ENCODE measurements around the gene VIPR1.

The VIPR1 gene

DNA sequence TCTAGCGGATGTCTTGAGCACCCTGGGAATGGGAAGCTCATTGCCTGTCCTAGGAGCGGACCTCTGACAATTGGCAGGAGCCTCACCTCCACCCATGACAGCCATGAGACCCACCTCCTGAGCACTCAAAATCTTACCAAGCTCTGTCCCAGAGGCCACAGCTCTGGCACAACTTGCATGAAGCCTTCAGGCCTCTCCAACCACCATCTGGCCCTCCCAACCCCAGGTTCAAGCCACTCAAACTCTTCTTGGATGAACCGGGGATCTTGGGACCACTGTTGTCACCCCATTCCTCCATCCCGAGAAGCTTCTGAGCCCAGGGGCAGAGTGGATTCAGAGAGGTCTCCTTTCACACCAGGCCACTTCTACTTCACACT is 1.5 kb downstream of the VIPR1 start:
- in situ Hi-C loops (cut with MboI; ENCODE audit: low pct_unique_long_range_greater_than_20kb, low sequenced_read_pairs, unreplicated experiment), result no loop called here
- DNase-seq (ENCODE audit: low spot score), result no peak

DNA sequence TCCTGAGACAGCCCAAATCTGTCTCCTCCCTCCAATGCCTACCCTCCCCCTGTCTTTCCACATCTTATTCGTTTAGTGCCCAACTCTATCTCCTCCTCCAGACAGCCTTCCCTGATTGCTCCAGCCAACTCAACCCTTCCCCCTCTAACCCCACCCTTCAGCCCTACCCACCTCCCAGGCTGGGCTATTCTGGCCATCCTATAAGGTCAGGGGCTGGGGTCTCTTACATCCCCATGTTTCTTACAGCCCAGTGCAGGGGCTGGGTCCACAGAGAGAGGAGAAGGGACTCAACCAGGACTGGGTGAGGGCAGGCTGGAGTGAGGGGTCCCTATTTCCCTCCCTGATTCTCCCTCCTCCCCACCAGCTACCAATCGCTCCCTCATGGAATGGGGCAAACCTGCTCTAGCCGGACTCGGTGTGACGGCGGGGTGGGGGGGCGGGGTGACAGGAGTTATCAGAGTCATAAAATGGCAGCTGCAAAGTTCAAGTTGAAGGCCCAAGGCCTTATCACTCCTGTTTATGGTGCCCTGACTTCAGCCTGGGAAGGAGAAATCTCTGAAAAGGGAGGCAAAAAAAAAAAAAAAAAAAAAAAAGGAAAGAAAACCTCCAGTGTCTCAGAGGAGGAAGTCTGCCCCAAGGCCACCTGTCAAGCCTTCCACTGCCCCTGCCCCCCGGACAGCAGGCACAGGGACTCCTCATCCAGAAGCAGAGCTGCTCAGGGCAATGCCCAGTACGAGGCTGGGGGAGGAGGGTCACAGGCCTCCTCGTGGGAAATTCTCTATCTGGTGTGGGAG is 2.1 kb downstream of the VIPR1 start:
- in situ Hi-C loops (cut with MboI; ENCODE audit: low pct_unique_long_range_greater_than_20kb, low sequenced_read_pairs, unreplicated experiment), result no loop called here

More for the DNA sequence above, 1.5 kb downstream of the VIPR1 start:
- TF ChIP-seq, protein P1, sequence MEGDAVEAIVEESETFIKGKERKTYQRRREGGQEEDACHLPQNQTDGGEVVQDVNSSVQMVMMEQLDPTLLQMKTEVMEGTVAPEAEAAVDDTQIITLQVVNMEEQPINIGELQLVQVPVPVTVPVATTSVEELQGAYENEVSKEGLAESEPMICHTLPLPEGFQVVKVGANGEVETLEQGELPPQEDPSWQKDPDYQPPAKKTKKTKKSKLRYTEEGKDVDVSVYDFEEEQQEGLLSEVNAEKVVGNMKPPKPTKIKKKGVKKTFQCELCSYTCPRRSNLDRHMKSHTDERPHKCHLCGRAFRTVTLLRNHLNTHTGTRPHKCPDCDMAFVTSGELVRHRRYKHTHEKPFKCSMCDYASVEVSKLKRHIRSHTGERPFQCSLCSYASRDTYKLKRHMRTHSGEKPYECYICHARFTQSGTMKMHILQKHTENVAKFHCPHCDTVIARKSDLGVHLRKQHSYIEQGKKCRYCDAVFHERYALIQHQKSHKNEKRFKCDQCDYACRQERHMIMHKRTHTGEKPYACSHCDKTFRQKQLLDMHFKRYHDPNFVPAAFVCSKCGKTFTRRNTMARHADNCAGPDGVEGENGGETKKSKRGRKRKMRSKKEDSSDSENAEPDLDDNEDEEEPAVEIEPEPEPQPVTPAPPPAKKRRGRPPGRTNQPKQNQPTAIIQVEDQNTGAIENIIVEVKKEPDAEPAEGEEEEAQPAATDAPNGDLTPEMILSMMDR (IDR thresholded peaks at IDR 0.05; ENCODE audit: extremely low read depth, insufficient read depth, missing control alignments), result no peak

DNA sequence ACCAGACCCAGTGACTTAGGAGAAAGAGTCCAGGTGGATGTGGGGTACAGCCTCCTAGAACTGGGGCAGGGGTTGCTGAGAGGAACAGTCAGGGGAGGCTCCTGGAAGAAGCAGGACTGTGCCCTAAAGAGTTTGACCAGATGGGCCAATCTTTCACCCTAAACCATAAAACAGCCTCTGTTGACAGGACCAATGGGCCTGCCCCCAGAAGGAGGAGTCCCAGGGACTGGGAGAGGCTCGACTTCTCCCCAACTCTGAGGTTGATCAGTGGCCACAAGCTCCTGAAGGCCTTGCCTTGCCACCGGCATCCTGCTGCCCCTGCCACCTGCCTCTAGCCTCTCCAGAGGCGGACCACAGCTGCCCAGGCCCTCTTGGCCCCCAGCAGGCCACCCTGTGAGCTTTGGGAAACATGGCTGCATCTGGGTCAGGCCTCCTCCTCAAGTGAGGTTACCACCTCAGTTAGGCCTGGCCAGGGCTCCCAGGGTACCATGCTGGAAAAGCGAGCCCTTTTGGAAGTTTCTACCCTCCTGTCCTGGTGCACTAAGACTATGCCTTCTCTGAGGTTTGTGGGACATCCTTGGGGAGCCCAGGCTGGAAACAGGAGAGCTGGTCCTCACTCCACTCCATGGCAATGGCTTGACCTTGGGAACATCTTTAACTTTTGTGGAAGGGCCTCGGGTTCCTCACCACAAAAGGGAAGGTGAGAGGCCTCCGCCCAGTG is 2.8 kb downstream of the VIPR1 start:
- no peak for DNase-seq (ENCODE audit: low spot score)
- in situ Hi-C loops (cut with MboI; ENCODE audit: low pct_unique_long_range_greater_than_20kb, low sequenced_read_pairs, unreplicated experiment), result no loop called here
- TF ChIP-seq, protein P1 (IDR thresholded peaks at IDR 0.05; ENCODE audit: extremely low read depth, insufficient read depth, missing control alignments), result no peak

More for the DNA sequence above, 2.1 kb downstream of the VIPR1 start:
- TF ChIP-seq, protein P1 (IDR thresholded peaks at IDR 0.05; ENCODE audit: extremely low read depth, insufficient read depth, missing control alignments), result no peak
- no peak for DNase-seq (ENCODE audit: low spot score)

DNA sequence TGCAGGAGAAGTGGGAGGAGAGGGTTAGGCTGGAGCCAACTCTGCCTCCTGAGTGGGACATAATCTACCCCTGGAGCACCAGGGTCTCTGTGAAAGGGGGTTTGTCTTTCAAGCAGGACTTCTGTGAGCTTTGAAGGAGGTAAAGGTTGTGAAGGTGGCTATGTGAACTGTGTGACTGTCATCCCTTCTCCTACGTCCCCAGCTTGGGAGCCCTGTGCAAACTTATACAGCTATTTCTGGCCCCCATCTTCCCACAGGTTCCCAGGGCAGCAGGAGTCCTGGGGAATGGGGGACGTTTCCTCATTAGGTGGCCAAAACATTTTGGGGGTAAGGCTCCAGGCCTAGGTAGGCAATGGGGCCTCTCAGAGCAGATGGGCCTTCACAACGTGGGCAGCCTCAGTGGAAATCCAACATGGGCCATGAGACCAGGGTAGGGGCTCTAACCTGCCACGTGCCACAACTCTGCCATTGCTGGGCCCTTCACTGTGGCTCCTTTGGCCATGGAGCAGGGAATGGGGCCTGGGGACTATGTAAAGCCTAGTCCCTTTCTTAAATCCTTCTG is 3.5 kb downstream of the VIPR1 start:
- in situ Hi-C loops (cut with MboI; ENCODE audit: low pct_unique_long_range_greater_than_20kb, low sequenced_read_pairs, unreplicated experiment), result no loop called here
- TF ChIP-seq, protein P1 (IDR thresholded peaks at IDR 0.05; ENCODE audit: extremely low read depth, insufficient read depth, missing control alignments), result no peak
- no peak for DNase-seq (ENCODE audit: low spot score)

DNA sequence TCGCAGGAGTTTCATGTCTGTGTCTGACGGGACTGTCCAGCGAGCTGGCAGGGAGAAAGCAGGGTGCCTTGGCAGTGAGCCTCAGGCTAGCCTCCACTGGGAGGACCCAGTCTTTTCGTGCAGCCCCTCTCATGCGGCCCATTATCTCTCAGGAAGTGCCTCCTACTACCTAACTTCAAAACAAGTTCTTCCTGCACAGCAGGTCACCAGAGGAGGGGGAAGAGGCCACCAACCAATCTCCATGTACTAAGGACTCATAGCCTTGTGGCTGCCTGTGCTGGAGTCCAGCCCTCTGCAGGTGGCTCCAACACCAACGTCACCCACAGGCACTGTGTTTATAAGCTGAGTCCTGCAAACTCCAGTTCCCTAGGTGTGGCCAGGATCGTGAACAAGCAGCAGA is 4.8 kb downstream of the VIPR1 start:
- DNase-seq (ENCODE audit: low spot score), result no peak
- in situ Hi-C loops (cut with MboI; ENCODE audit: low pct_unique_long_range_greater_than_20kb, low sequenced_read_pairs, unreplicated experiment), result no loop called here
- TF ChIP-seq, protein P1 (IDR thresholded peaks at IDR 0.05; ENCODE audit: extremely low read depth, insufficient read depth, missing control alignments), result no peak

DNA sequence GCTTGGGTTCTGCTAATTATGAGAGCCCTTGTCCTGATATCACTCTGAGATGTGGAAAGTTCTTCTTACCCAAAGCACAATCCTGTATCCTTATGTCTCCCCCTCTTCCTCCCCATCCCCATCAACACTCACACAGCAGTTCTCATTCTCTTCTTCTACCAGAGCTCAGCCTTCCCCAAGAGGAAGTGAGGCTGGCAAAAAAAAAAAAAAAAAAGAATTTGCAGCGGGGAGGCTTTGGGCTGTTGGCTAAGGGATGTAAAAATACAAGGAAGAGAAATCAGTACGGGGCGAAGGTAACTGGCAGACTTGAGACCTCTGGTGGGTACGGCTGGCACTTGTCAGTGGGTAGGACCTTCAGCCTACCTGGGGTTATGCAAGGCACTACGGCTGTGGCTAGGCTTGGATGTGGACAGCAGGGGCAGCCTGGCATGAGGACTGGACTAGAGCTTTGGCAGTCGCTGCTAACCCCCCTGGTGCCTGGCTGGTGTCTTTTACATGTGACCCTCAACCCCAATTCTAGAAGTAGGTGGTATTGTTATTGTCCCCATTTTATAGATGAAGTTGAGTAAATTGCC is 5.4 kb downstream of the VIPR1 start:
- no peak for DNase-seq (ENCODE audit: low spot score)
- in situ Hi-C loops (cut with MboI; ENCODE audit: low pct_unique_long_range_greater_than_20kb, low sequenced_read_pairs, unreplicated experiment), result no loop called here

More for the DNA sequence above, 5.4 kb downstream of the VIPR1 start:
- TF ChIP-seq, protein P1 (IDR thresholded peaks at IDR 0.05; ENCODE audit: extremely low read depth, insufficient read depth, missing control alignments), result no peak
